Measurements from ENCODE around the gene CLHC1. TPM values are rescaled to one million over a fixed set of nuclear protein-coding genes. Genes with fewer than 3 reads are reported as not detected.

CLHC1 gene
- total and polyA plus RNA-seq, 2 donors (not counting 1 experiment from before 2014, with no cell fraction given), result 2.0 to 12.8 TPM

DNA sequence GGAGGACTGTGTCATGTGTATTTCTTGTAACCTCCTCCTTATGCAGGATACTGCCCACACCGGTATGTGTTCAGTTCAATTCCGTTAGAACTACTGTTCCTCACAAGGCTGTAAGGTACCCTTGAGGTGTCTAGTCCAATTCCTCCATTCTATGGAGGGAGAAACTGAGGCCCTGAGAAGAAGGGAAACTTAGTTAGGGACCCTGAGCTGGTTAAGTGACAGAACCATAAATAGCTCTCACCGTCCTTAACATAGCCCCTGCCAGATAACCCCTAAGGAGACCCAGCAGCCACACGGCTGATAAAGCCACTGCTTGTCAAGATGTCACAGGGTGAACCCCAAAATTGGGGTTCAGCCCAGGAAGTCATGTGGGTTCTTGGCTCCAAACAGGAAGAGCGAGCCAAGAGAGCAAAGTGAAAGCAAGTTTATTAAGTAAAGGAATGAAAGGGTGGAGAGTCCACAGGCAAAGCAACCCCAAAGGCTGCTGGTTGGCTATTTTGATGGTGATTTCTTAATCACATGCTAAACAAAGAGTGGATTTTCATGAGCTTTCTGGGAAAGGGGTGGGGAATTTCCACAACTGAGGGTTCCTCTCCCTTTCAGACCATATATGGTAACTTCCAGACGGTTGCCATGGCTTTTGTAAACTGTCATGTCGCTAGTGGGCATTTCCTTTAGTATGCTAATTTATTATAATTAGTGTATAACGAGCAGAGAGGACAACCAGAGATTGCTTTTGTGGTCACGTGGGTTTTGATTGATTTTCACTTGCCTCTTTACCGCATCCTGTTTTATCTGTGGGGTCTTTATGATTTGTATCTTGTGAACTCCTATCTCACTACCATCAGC, 98.4 kb downstream of the CLHC1 start:
- Histone ChIP-seq H3K9me3 (ENCODE audit: control extremely low read depth in 1 of 3, control insufficient read depth in 2 of 3, insufficient read depth in 1 of 3, low read length in 2 of 3) (no peaks in the 10 kb centered on the region), H3K36me3 (replicated peaks in 1 of 2; ENCODE audit: control extremely low read depth in 1 of 2, control insufficient read depth in 1 of 2, extremely low read depth in 1 of 2, insufficient read depth in 2 of 2, low read length in 1 of 2) (no peaks in the 10 kb centered on the region), H3K9ac (ENCODE audit: low read length) (peak overlapping the region; percentile 69), H3K27ac (ENCODE audit: low read length in 2 of 2) (peak overlapping the region; percentile 75 to 91), H3K27me3 (replicated peaks in 1 of 4; ENCODE audit: control extremely low read depth in 1 of 4, control insufficient read depth in 3 of 4, insufficient read depth in 4 of 4, low read length in 3 of 4) (no peaks in the 10 kb centered on the region), H3K79me2 (ENCODE audit: control insufficient read depth, insufficient read depth, low read length) (no peaks in the 10 kb centered on the region), H2AFZ (ENCODE audit: insufficient read depth, low read depth, low read length, poor library complexity, severe bottlenecking) (peak overlapping the region; percentile 79), H3K4me2 (replicated peaks; ENCODE audit: low read depth, low read length, poor library complexity, severe bottlenecking) (peak overlapping the region; percentile 78), H3K4me3 (ENCODE audit: control extremely low read depth in 1 of 5, extremely low read depth in 1 of 5, insufficient read depth in 1 of 5, low read depth in 2 of 5, low read length in 4 of 5) (peak overlapping the region; percentile 24 to 68 (median 49)), H4K20me1 (ENCODE audit: control insufficient read depth, insufficient read depth, low read length, poor library complexity, severe bottlenecking) (no peaks in the 10 kb centered on the region), H3K4me1 (ENCODE audit: control insufficient read depth in 2 of 2, insufficient read depth in 2 of 2, low read length in 2 of 2) (peaks cover 27 to 41% of the 10 kb centered on the region in 2 donors)
- ATAC-seq (ENCODE audit: low read depth) (peak; percentile 78), DNase-seq (peak; percentile 89)
- ChIA-PET CTCF (interaction anchor here (1.4 to 1.5 kb wide), 3 partner anchors 18 to 85 kb away, joined by 5 to 8 read pairs (median 6); no protein-coding TSS in a partner anchor), POLR2A (interaction anchor here (0.8 kb wide), 1 partner anchor 16 kb away, joined by 3 read pairs; no protein-coding TSS in a partner anchor)
- Mint-ChIP-seq H3K27ac (peak overlapping the region; percentile 94), H3K4me1 (peaks cover 34% of the 10 kb centered on the region), H3K27me3 (no peaks in the 10 kb centered on the region), H3K4me3 (peak overlapping the region; percentile 95), H3K9me3 (ENCODE audit: insufficient read depth) (no peaks in the 10 kb centered on the region)
- 10% methylated on average over 3 of the region's 10 CpGs for WGBS (ENCODE audit: insufficient coverage)
- intact Hi-C loops (cut with micrococcal nuclease), result loop anchor here (1.0 to 5.0 kb wide), 2 partner anchors 83 to 411 kb away; partner anchors contain the start of genes EML6 and RTN4
- no peak for TF ChIP-seq EZH2 (IDR thresholded peaks at IDR 0.05; ENCODE audit: borderline replicate concordance, insufficient read depth, low read depth, low read length, poor library complexity, severe bottlenecking)
- TF ChIP-seq, protein P1, sequence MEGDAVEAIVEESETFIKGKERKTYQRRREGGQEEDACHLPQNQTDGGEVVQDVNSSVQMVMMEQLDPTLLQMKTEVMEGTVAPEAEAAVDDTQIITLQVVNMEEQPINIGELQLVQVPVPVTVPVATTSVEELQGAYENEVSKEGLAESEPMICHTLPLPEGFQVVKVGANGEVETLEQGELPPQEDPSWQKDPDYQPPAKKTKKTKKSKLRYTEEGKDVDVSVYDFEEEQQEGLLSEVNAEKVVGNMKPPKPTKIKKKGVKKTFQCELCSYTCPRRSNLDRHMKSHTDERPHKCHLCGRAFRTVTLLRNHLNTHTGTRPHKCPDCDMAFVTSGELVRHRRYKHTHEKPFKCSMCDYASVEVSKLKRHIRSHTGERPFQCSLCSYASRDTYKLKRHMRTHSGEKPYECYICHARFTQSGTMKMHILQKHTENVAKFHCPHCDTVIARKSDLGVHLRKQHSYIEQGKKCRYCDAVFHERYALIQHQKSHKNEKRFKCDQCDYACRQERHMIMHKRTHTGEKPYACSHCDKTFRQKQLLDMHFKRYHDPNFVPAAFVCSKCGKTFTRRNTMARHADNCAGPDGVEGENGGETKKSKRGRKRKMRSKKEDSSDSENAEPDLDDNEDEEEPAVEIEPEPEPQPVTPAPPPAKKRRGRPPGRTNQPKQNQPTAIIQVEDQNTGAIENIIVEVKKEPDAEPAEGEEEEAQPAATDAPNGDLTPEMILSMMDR (IDR thresholded peaks at IDR 0.05), result no peak

DNA sequence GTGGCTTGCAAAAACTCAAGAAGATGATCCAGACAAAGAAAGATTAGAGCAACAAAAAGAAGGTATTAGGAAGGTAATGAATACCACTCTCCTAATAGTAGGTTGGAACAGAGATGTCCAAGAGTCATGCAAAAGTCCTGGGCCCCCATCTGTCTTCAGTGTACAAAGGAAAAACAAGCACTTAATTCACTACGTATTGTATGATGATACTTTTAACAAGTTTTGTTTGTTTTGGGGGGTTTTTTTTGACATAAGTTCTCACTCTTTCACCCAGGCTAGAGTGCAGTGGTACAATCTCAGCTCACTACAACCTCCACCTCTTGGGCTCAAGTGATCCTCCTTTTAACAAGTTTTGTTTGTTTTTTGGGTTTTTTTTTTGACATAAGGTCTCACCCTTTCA, 101.2 kb downstream of the CLHC1 start:
- ChIA-PET CTCF (no interaction called here), POLR2A (interaction anchor here (0.6 kb wide), 1 partner anchor 80 kb away, joined by 3 read pairs; the partner anchor contains the start of gene RTN4)
- Histone ChIP-seq H3K9me3 (ENCODE audit: control extremely low read depth in 1 of 3, control insufficient read depth in 2 of 3, insufficient read depth in 1 of 3, low read length in 2 of 3) (no peaks in the 10 kb centered on the region), H3K9ac (ENCODE audit: low read length) (no peak overlapping the region), H3K27me3 (replicated peaks in 1 of 4; ENCODE audit: control extremely low read depth in 1 of 4, control insufficient read depth in 3 of 4, insufficient read depth in 4 of 4, low read length in 3 of 4) (no peaks in the 10 kb centered on the region), H3K36me3 (replicated peaks in 1 of 2; ENCODE audit: control extremely low read depth in 1 of 2, control insufficient read depth in 1 of 2, extremely low read depth in 1 of 2, insufficient read depth in 2 of 2, low read length in 1 of 2) (no peaks in the 10 kb centered on the region), H2AFZ (ENCODE audit: insufficient read depth, low read depth, low read length, poor library complexity, severe bottlenecking) (no peak overlapping the region), H3K4me3 (ENCODE audit: control extremely low read depth in 1 of 5, extremely low read depth in 1 of 5, insufficient read depth in 1 of 5, low read depth in 2 of 5, low read length in 4 of 5) (no peak overlapping the region), H4K20me1 (ENCODE audit: control insufficient read depth, insufficient read depth, low read length, poor library complexity, severe bottlenecking) (no peaks in the 10 kb centered on the region), H3K4me2 (replicated peaks; ENCODE audit: low read depth, low read length, poor library complexity, severe bottlenecking) (no peak overlapping the region), H3K79me2 (ENCODE audit: control insufficient read depth, insufficient read depth, low read length) (no peaks in the 10 kb centered on the region), H3K4me1 (ENCODE audit: control insufficient read depth in 2 of 2, insufficient read depth in 2 of 2, low read length in 2 of 2) (peaks cover 17 to 21% of the 10 kb centered on the region in 2 donors), H3K27ac (ENCODE audit: low read length in 2 of 2) (no peak overlapping the region)
- intact Hi-C loops (cut with micrococcal nuclease), result loop anchor here (5.0 kb wide), 1 partner anchor 409 kb away; the partner anchor contains the start of gene EML6
- no peak overlapping the region for H3K4me3 Mint-ChIP-seq
- no peaks in the 10 kb centered on the region for H3K27me3 Mint-ChIP-seq
- no peak for TF ChIP-seq EZH2 (IDR thresholded peaks at IDR 0.05; ENCODE audit: borderline replicate concordance, insufficient read depth, low read depth, low read length, poor library complexity, severe bottlenecking)
- TF ChIP-seq, protein P1 (IDR thresholded peaks at IDR 0.05), result no peak
- no CpG with 5 or more reads among the region's 1 CpG for WGBS (ENCODE audit: insufficient coverage)
- no peaks in the 10 kb centered on the region for H3K9me3 Mint-ChIP-seq (ENCODE audit: insufficient read depth)
- H3K4me1 Mint-ChIP-seq, result peaks cover 21% of the 10 kb centered on the region
- no peak overlapping the region for H3K27ac Mint-ChIP-seq
- ATAC-seq (ENCODE audit: low read depth), result no peak
- DNase-seq, result no peak

Measured in B cell (primary cell).